GM12801 (cell line): ENCODE measurements around the gene ACTL7B.

Source experiments
- CTCF ChIP-seq: IDR thresholded peaks from one replicate; pipeline ENCODE4 v1.5.1; 2011; ENCODE audit warnings: control low read depth; ENCODE audit not compliant: insufficient read length; ENCODE audit errors: extremely low read depth

Gene ACTL7B

GRCh38 chr9:108877524-108877923 is 21.7 kb upstream of the ACTL7B start:
- TF ChIP-seq CTCF = no peak

- TF ChIP-seq CTCF = no peak
These were observed 20.6 kb upstream of the ACTL7B start for GRCh38 chr9:108876425-108876824.

- no peak for TF ChIP-seq CTCF
These were observed 18.4 kb upstream of the ACTL7B start for GRCh38 chr9:108874058-108874788.

GRCh38 chr9:108869092-108869725 is 13.4 kb upstream of the ACTL7B start:
- no peak for TF ChIP-seq CTCF

GRCh38 chr9:108867829-108868228 is 12.0 kb upstream of the ACTL7B start:
- TF ChIP-seq CTCF = no peak

- no peak for TF ChIP-seq CTCF
These were observed 11.3 kb upstream of the ACTL7B start for GRCh38 chr9:108867116-108867515.

GRCh38 chr9:108866001-108866420 is 10.2 kb upstream of the ACTL7B start:
- no peak for TF ChIP-seq CTCF
